ENCODE data around the gene PITRM1.

The PITRM1 gene

DNA sequence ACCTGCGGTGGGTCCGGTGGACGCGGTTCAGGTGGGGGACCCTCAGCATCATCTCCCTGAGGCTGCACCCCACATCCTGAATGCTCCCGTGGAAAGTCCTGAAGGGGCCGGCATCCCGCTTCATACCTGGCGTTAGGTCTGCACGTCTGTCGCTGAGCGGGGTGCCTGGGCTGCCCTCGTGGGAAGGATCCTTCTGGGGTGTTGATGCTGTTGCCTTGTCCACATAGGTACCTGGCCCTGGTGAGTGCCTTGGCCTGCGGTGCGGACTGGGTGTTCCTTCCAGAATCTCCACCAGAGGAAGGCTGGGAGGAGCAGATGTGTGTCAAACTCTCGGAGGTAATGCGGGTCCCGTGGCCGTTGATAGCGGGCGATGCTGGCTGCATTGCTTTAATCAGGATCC is 67.4 kb downstream of the PITRM1 start:
- intact Hi-C loops (cut with DNase I; ENCODE audit: low total_unique reads), result no loop called here

DNA sequence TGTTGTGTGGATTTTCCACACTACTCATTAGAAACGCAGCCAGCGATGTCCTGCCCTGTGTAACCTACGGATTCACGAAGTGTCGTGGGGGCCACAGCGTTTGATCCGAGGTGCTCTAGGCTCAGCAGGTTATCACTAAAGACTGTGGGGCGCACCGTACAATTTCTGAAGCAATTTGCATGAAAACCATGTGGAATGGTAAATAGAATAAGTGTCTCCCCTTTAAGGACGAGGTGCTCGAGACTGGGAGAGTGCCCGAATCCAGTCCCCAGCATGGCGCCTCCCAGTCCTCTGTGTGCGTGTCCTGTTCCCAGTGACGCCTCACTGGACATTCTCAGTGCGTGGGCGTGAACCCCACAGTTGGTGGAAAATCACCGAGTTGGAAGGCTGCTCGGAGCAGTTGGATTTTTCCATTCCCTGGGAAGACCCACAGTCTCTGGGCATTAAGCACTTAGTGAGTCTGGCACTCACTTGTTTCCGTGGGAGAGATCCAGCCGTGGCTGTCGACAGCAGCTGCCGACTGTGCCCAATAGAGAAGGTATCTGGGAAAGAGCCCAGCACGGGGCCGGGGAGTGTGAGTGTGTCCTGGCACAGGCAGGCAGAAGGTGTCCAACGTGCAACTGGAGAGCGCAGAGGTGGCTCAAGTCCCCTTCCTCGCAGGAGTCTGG is 68.2 kb downstream of the PITRM1 start:
- intact Hi-C loops (cut with DNase I; ENCODE audit: low total_unique reads), result no loop called here
- H3K27me3 ChIP-seq, result no peaks in the 10 kb centered on the region
- TF ChIP-seq, protein P1, sequence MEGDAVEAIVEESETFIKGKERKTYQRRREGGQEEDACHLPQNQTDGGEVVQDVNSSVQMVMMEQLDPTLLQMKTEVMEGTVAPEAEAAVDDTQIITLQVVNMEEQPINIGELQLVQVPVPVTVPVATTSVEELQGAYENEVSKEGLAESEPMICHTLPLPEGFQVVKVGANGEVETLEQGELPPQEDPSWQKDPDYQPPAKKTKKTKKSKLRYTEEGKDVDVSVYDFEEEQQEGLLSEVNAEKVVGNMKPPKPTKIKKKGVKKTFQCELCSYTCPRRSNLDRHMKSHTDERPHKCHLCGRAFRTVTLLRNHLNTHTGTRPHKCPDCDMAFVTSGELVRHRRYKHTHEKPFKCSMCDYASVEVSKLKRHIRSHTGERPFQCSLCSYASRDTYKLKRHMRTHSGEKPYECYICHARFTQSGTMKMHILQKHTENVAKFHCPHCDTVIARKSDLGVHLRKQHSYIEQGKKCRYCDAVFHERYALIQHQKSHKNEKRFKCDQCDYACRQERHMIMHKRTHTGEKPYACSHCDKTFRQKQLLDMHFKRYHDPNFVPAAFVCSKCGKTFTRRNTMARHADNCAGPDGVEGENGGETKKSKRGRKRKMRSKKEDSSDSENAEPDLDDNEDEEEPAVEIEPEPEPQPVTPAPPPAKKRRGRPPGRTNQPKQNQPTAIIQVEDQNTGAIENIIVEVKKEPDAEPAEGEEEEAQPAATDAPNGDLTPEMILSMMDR (IDR thresholded peaks at IDR 0.05), result no peak
- peaks cover 30 to 72% (median 67%) of the 10 kb centered on the region in 3 donors for H3K36me3 ChIP-seq
- H3K4me3 ChIP-seq, result no peak overlapping the region
- peaks cover 0 to 49% (median 7%) of the 10 kb centered on the region in 4 donors for H3K4me1 ChIP-seq
- peak in 1 of 2 donors; percentile 84 for DNase-seq
- no peaks in the 10 kb centered on the region for H3K9me3 ChIP-seq
- peak overlapping the region; percentile 12 to 65 for H3K27ac ChIP-seq

More for the DNA sequence above, 67.4 kb downstream of the PITRM1 start:
- TF ChIP-seq, protein P1 (IDR thresholded peaks at IDR 0.05), result no peak
- Histone ChIP-seq H3K4me1 (peaks cover 0 to 49% (median 7%) of the 10 kb centered on the region in 4 donors), H3K27me3 (no peaks in the 10 kb centered on the region), H3K4me3 (no peak overlapping the region), H3K36me3 (peaks cover 33 to 71% (median 68%) of the 10 kb centered on the region in 3 donors), H3K27ac (peak overlapping the region in 1 of 2 donors; percentile 65), H3K9me3 (no peaks in the 10 kb centered on the region)
- DNase-seq, result peak in 1 of 2 donors; percentile 66

DNA sequence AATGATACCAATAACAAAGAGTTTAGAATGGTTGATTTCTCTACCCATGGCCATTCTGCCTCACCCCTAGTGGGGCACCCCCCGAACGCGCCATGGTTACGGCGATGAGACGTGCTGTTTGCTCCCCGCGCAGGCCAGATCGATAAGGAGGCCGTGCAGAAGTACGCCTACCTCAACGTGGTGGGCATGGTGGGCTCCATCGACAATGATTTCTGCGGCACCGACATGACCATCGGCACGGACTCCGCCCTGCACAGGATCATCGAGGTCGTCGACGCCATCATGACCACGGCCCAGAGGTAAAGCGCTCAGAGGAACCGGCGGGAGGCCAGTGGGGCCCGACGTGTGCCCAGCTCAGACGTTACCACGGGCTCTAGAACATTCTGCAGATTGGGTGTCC is 68.9 kb downstream of the PITRM1 start:
- H3K9me3 ChIP-seq, result no peaks in the 10 kb centered on the region
- peaks cover 22 to 69% (median 60%) of the 10 kb centered on the region in 3 donors for H3K36me3 ChIP-seq
- H3K4me1 ChIP-seq, result peaks cover 0 to 47% (median 7%) of the 10 kb centered on the region in 4 donors
- intact Hi-C loops (cut with DNase I; ENCODE audit: low total_unique reads), result no loop called here
- H3K27ac ChIP-seq, result peak overlapping the region in 1 of 2 donors; percentile 65
- TF ChIP-seq, protein P1 (IDR thresholded peaks at IDR 0.05), result no peak
- DNase-seq, result peak in 1 of 2 donors; percentile 66
- no peaks in the 10 kb centered on the region for H3K27me3 ChIP-seq
- H3K4me3 ChIP-seq, result no peak overlapping the region

DNA sequence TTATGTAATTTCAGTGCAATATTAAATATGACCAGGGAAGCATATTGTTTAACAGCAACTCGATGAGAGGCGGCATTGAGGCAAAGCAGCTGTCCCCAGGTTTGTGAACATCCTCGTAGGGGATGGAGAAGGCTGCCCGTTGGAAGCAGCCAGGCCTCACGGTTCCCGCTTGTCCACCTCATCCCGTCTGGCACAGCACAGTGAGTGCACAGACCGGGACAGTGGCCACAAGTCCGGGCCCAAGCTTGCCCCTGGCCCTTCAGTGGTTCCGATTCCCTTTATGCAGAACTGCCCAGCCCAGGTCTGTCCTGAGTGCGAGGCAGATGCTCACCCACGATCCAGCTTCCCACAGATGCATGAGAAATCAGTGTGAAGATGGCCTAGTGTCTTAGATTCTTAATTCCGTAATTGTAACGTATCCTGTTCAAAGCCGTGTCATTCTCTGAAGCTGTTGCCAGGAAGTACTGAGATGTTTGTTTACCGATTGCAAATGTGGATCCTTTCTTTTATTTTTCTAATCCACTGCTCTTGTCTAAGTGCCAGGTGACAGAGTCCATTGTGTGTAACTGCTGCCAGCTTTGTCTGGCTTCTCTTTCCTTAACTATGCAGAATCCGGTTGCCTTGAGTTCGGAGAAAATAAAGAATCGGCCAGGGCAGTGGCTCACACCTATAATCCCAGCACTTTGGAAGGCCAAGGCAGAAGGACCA is 69.7 kb downstream of the PITRM1 start:
- TF ChIP-seq, protein P1 (IDR thresholded peaks at IDR 0.05), result no peak

DNA sequence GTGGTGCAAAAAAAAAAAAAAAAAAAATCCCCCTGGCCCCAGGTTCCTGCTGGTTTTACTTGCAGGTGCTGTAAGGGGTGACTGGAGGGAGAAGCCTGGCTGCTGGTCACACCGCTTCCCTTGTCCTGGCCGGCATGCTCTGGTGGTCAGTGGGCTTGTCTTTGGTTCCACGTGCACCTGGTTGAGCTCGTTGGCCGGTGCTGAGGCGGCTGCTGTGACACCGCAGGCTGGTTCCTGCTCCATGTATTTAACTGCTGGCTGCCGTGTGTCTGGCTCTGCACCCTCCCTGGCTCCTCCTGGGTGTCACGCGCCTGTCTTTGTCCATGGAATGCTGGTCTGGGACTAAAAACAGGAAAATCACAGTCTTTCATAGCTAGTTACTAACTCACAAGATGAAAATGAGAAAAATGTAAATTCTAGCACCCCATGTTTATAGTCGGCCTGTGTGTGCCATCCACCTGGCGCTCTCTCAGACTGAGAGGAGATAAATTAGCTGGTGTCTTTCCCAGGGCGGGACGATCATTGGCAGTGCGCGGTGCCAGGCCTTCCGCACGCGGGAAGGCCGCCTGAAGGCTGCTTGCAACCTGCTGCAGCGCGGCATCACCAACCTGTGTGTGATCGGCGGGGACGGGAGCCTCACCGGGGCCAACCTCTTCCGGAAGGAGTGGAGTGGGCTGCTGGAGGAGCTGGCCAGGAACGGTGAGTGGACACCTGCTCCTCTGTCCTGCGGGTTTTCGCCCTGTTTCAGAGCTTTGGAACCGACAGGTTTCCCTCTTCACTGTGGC is 71.5 kb downstream of the PITRM1 start:
- peak overlapping the region in 1 of 2 donors; percentile 10 for H3K27ac ChIP-seq
- TF ChIP-seq, protein P1 (IDR thresholded peaks at IDR 0.05), result no peak
- H3K4me1 ChIP-seq, result peaks cover 0 to 55% (median 10%) of the 10 kb centered on the region in 4 donors
- H3K36me3 ChIP-seq, result peaks cover 14 to 58% (median 50%) of the 10 kb centered on the region in 3 donors
- intact Hi-C loops (cut with DNase I; ENCODE audit: low total_unique reads), result no loop called here
- no peaks in the 10 kb centered on the region for H3K27me3 ChIP-seq
- H3K9me3 ChIP-seq, result no peaks in the 10 kb centered on the region
- peak in 1 of 2 donors; percentile 62 for DNase-seq
- H3K4me3 ChIP-seq, result no peak overlapping the region

More for the DNA sequence above, 69.7 kb downstream of the PITRM1 start:
- Histone ChIP-seq H3K27ac (peak overlapping the region; percentile 32 to 65), H3K4me1 (peaks cover 0 to 44% (median 5%) of the 10 kb centered on the region in 4 donors), H3K9me3 (no peaks in the 10 kb centered on the region), H3K4me3 (no peak overlapping the region), H3K36me3 (peaks cover 15 to 63% (median 52%) of the 10 kb centered on the region in 3 donors), H3K27me3 (no peaks in the 10 kb centered on the region)
- DNase-seq, result peak in 1 of 2 donors; percentile 65
- intact Hi-C loops (cut with DNase I; ENCODE audit: low total_unique reads), result no loop called here
